H9 (cell line): ENCODE results near the gene PDE5A. TPM values are rescaled to one million over a fixed set of nuclear protein-coding genes. Genes with fewer than 3 reads are reported as not detected.

Source experiments
- DNase-seq: peaks from one replicate; pipeline ENCODE4 v3.0.0-alpha.2; 2017
- H2AFZ ChIP-seq: one replicate; pipeline ENCODE4 v1.6.1; 2013; ENCODE audit warnings: mild to moderate bottlenecking, low read length, control low read depth, moderate library complexity
- H2AK5ac ChIP-seq: 2 replicates; pipeline ENCODE4 v1.6.1; 2013; ENCODE audit warnings: low read length, control low read depth, mixed read lengths; ENCODE audit not compliant: insufficient read length
- H2BK120ac ChIP-seq: one replicate; pipeline ENCODE4 v1.6.1; 2013; ENCODE audit warnings: low read depth, mild to moderate bottlenecking, low read length, control low read depth, inconsistent platforms; ENCODE audit not compliant: poor library complexity, severe bottlenecking
- H2BK12ac ChIP-seq: 2 replicates; pipeline ENCODE4 v1.6.1; 2013; ENCODE audit warnings: low read length, control low read depth, mixed read lengths, low read depth; ENCODE audit not compliant: insufficient read length
- H2BK15ac ChIP-seq: 2 replicates; pipeline ENCODE4 v1.6.1; 2013; ENCODE audit warnings: low read depth, low read length, control low read depth
- H2BK20ac ChIP-seq: one replicate; pipeline ENCODE4 v1.6.1; 2013; ENCODE audit warnings: low read depth, mild to moderate bottlenecking, low read length, control low read depth, inconsistent platforms; ENCODE audit not compliant: poor library complexity, severe bottlenecking
- H2BK5ac ChIP-seq: 2 replicates; pipeline ENCODE4 v1.6.1; 2013; ENCODE audit warnings: low read length, control low read depth, mixed read lengths; ENCODE audit not compliant: insufficient read length
- H3K14ac ChIP-seq: 2 replicates; pipeline ENCODE4 v1.6.1; 2013; ENCODE audit warnings: low read length, control low read depth; ENCODE audit not compliant: insufficient read depth
- H3K18ac ChIP-seq: 2 replicates; pipeline ENCODE4 v1.6.1; 2013; ENCODE audit warnings: low read depth, mild to moderate bottlenecking, mixed read lengths, low read length, control low read depth; ENCODE audit not compliant: insufficient read length
- H3K23ac ChIP-seq: 2 replicates; pipeline ENCODE4 v1.6.1; 2013; ENCODE audit warnings: low read length, control low read depth, mixed read lengths, low read depth; ENCODE audit not compliant: insufficient read length
- H3K23me2 ChIP-seq: 2 replicates; pipeline ENCODE4 v1.6.1; 2013; ENCODE audit warnings: low read depth, mild to moderate bottlenecking, mixed read lengths, low read length, control low read depth; ENCODE audit not compliant: insufficient read length, poor library complexity, severe bottlenecking
- H3K27ac ChIP-seq: 2 replicates; pipeline ENCODE4 v1.5.1; 2013; ENCODE audit warnings: low read length, control low read depth, mixed read lengths, low read depth; ENCODE audit not compliant: insufficient read length
- H3K27me3 ChIP-seq: 2 replicates; pipeline ENCODE4 v1.6.1; 2013; ENCODE audit warnings: low read length, control low read depth, inconsistent platforms; ENCODE audit not compliant: insufficient read depth
- H3K4ac ChIP-seq: 2 replicates; pipeline ENCODE4 v1.6.1; 2013; ENCODE audit warnings: low read depth, mild to moderate bottlenecking, control low read depth, inconsistent platforms, low read length, moderate library complexity
- H3K4me1 ChIP-seq: 2 replicates; pipeline ENCODE4 v1.6.1; 2013; ENCODE audit warnings: low read length, control low read depth, inconsistent platforms; ENCODE audit not compliant: insufficient read depth
- H3K4me2 ChIP-seq: 2 replicates; pipeline ENCODE4 v1.6.1; 2013; ENCODE audit warnings: low read length, control low read depth, mixed read lengths; ENCODE audit not compliant: insufficient read length, insufficient read depth
- H3K56ac ChIP-seq: 2 replicates; pipeline ENCODE4 v1.6.1; 2013; ENCODE audit warnings: low read depth, mild to moderate bottlenecking, mixed read lengths, low read length, control low read depth; ENCODE audit not compliant: insufficient read length
- H3K79me1 ChIP-seq: 2 replicates; pipeline ENCODE4 v1.6.1; 2013; ENCODE audit warnings: low read depth, mild to moderate bottlenecking, moderate library complexity, low read length, control low read depth, inconsistent platforms; ENCODE audit not compliant: insufficient read depth, poor library complexity, severe bottlenecking
- H3K79me2 ChIP-seq: 2 replicates; pipeline ENCODE4 v1.6.1; 2013; ENCODE audit warnings: low read length, control low read depth, inconsistent platforms; ENCODE audit not compliant: insufficient read depth
- H3K9ac ChIP-seq: 2 replicates; pipeline ENCODE4 v1.6.1; 2013; ENCODE audit warnings: low read length, control low read depth, mixed read lengths; ENCODE audit not compliant: insufficient read length; ENCODE audit errors: extremely low read depth
- H3K9me3 ChIP-seq: one replicate; pipeline ENCODE4 v1.6.1; 2013; ENCODE audit warnings: low read depth, low read length, inconsistent platforms; ENCODE audit not compliant: control insufficient read depth
- H3T11ph ChIP-seq: one replicate; pipeline ENCODE4 v1.6.1; 2013; ENCODE audit warnings: mild to moderate bottlenecking, low read length, control low read depth, inconsistent platforms
- H4K20me1 ChIP-seq: one replicate; pipeline ENCODE4 v1.6.1; 2013; ENCODE audit not compliant: control insufficient read depth, insufficient read length, insufficient read depth
- H4K5ac ChIP-seq: 2 replicates; pipeline ENCODE4 v1.6.1; 2013; ENCODE audit warnings: low read depth, mild to moderate bottlenecking, mixed read lengths, low read length, control low read depth; ENCODE audit not compliant: insufficient read length
- H4K8ac ChIP-seq: replicated peaks from 2 replicates; pipeline ENCODE4 v1.6.1; 2013; ENCODE audit warnings: low read length, control low read depth, mixed read lengths, low read depth; ENCODE audit not compliant: insufficient read length
- H4K91ac ChIP-seq: 2 replicates; pipeline ENCODE4 v1.6.1; 2013; ENCODE audit warnings: low read depth, mild to moderate bottlenecking, moderate library complexity, mixed read lengths, low read length, control low read depth; ENCODE audit not compliant: insufficient read length
- H3K27ac Mint-ChIP-seq, 3 experiments: 2 replicates in 2 of 3; 3 replicates in 1 of 3; pipeline ENCODE4 v1.8.0; 2020 to 2021; ENCODE audit warnings: mixed read lengths in 3 of 3, mild to moderate bottlenecking in 1 of 3, moderate library complexity in 1 of 3
- H3K27me3 Mint-ChIP-seq: 2 replicates; pipeline ENCODE4 v1.8.0; 2021; ENCODE audit warnings: low read depth, mild to moderate bottlenecking, moderate library complexity, mixed read lengths
- H3K36me3 Mint-ChIP-seq, 3 experiments: 2 replicates in 2 of 3; 3 replicates in 1 of 3; pipeline ENCODE4 v1.8.0; 2020 to 2021; ENCODE audit warnings: low read depth in 3 of 3, mixed read lengths in 3 of 3; ENCODE audit not compliant: insufficient read depth in 1 of 3
- H3K4me1 Mint-ChIP-seq, 2 experiments: 2 replicates each; pipeline ENCODE4 v1.8.0; 2020; ENCODE audit warnings: mixed read lengths in 2 of 2
- H3K4me3 Mint-ChIP-seq, 2 experiments: 2 replicates in 1 of 2; 3 replicates in 1 of 2; pipeline ENCODE4 v1.8.0; 2020 to 2021; ENCODE audit warnings: mild to moderate bottlenecking in 2 of 2, mixed read lengths in 2 of 2, moderate library complexity in 1 of 2
- H3K9me3 Mint-ChIP-seq, 2 experiments: 2 replicates in 1 of 2; 3 replicates in 1 of 2; pipeline ENCODE4 v1.8.0; 2020; ENCODE audit warnings: mild to moderate bottlenecking in 2 of 2, mixed read lengths in 2 of 2, moderate library complexity in 1 of 2
- WGBS: extraction: QIAGEN DNeasy Blood & Tissue Kit; methylation state at CpG from one replicate; pipeline ENCODE4 v1.1.7; 2013; ENCODE audit warnings: missing lambda C conversion rate, low lambda C conversion rate, mixed read lengths; ENCODE audit not compliant: insufficient read length; ENCODE audit errors: extremely low coverage; 5-methylcytosine and 5-hydroxymethylcytosine counted together
- total RNA-seq: library from RNA; stranded (reverse); gene quantifications from 2 replicates; pipeline ENCODE4 v1.2.1, GENCODE V29; 2021
- TF ChIP-seq, protein P1 (sequence below): fragments of 200-600 bp; sonication (generic); conservative IDR thresholded peaks from 3 replicates; pipeline ENCODE4 v1.8.0; 2021; ENCODE audit warnings: antibody characterized with exemption, mild to moderate bottlenecking

The PDE5A gene
- total RNA-seq, 1 experiment from 2014 or later: 15.7 TPM

DNA sequence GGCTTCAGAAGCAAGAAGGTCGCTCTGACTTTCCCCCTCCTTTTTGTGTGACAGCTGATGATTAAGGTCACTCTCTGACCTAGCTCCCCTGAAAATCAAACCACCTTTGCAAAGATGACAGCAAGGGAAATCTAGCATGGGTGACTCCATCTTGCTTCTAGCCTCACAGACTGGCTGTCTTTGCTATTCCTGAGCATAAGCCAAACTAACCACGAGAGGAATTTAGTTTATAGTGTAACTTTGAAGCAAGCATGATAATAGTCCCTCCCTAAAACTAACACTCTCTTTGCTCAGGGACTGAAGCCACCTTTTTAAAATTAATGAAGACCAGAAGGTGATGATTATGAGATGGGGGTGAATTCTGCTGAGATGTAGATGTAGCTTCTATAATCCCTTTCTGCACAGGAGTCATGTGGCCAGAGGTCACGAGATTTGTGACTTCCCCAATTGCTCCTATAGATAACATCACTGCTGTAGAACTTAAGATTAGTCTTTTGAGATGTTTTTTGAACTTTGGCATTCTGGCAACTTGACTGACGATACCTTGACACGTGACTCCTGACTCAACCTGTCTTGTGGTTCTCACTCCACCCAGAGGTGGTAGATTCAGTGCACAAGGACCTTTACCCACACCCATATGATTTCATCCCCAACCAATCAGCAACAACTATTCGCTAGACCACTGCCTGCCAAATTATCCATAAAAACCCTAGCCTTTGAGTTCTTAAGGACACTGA is 14.9 kb upstream of the PDE5A start:
- H3K14ac ChIP-seq: no peak overlapping the region
- Mint-ChIP-seq H3K36me3 (no peaks in the 10 kb centered on the region), H3K27me3 (no peaks in the 10 kb centered on the region; the same call in 1 of the 2 replicates), H3K4me1 (0 out of 4 replicates have a peak, but pooled peaks cover 0 to 2% of the 10 kb centered on the region in 2 experiments), H3K27ac (no peak overlapping the region), H3K9me3 (no peaks in the 10 kb centered on the region), H3K4me3 (no peak overlapping the region)
- no peak overlapping the region for H2BK5ac ChIP-seq
- no peaks in the 10 kb centered on the region for H4K20me1 ChIP-seq
- H2BK20ac ChIP-seq: no peak overlapping the region
- no peaks in the 10 kb centered on the region for H3K79me2 ChIP-seq
- H3K4ac ChIP-seq: no peak overlapping the region
- H3K4me2 ChIP-seq: no peak overlapping the region
- no peak overlapping the region for H4K8ac ChIP-seq
- H3K27me3 ChIP-seq: no peaks in the 10 kb centered on the region
- no peak overlapping the region for H2BK12ac ChIP-seq
- H2AFZ ChIP-seq: no peak overlapping the region
- H3K23me2 ChIP-seq: no peaks in the 10 kb centered on the region
- H3T11ph ChIP-seq: no peak overlapping the region
- no peak overlapping the region for H3K18ac ChIP-seq
- no peak overlapping the region for H3K56ac ChIP-seq
- H3K4me1 ChIP-seq: no peaks in the 10 kb centered on the region
- no peak overlapping the region for H4K91ac ChIP-seq
- H2BK15ac ChIP-seq: no peak overlapping the region
- no CpG with 5 or more reads among the region's 6 CpGs for WGBS
- no peak overlapping the region for H2BK120ac ChIP-seq
- H3K9me3 ChIP-seq: no peaks in the 10 kb centered on the region
- no peak overlapping the region for H3K27ac ChIP-seq
- H3K23ac ChIP-seq: no peak overlapping the region
- H3K9ac ChIP-seq: no peak overlapping the region
- H4K5ac ChIP-seq: no peak overlapping the region
- H2AK5ac ChIP-seq: no peak overlapping the region
- TF ChIP-seq, protein P1, sequence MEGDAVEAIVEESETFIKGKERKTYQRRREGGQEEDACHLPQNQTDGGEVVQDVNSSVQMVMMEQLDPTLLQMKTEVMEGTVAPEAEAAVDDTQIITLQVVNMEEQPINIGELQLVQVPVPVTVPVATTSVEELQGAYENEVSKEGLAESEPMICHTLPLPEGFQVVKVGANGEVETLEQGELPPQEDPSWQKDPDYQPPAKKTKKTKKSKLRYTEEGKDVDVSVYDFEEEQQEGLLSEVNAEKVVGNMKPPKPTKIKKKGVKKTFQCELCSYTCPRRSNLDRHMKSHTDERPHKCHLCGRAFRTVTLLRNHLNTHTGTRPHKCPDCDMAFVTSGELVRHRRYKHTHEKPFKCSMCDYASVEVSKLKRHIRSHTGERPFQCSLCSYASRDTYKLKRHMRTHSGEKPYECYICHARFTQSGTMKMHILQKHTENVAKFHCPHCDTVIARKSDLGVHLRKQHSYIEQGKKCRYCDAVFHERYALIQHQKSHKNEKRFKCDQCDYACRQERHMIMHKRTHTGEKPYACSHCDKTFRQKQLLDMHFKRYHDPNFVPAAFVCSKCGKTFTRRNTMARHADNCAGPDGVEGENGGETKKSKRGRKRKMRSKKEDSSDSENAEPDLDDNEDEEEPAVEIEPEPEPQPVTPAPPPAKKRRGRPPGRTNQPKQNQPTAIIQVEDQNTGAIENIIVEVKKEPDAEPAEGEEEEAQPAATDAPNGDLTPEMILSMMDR: no peak
- H3K79me1 ChIP-seq: no peaks in the 10 kb centered on the region
- DNase-seq: no peak
